ENCODE data around the gene EFNA4. TPM values are rescaled to one million over a fixed set of nuclear protein-coding genes. Genes with fewer than 3 reads are reported as not detected.

The EFNA4 gene
- total and polyA plus RNA-seq, 2 of the 8 experiments (the other 6 are each of a cell fraction or from before 2014, with no cell fraction given): 21.9 to 23.9 TPM

DNA sequence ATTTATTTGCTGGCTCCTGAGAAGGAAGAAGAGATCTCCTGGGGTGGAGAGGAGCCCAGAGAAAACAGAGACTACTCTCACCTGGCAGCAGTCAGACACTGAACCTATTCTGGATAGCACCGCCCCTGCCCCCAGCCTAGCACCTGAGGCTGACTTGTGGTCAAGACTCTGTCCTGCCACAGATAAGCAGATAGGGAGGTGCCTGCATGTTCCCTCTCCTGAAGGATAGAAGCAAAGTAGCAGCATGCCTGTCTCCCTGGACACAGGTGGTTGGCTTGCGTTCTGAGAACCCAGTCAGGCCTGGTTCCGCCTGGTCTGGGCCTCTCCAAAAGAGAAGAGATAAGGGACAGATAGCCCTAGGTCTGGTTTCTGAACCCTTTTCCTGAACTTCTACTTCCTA, 13.8 kb downstream of the EFNA4 start:
- H4K5ac ChIP-seq (ENCODE audit: insufficient read length, low read depth, low read length): no peak overlapping the region
- H2BK20ac ChIP-seq (ENCODE audit: low read length): no peak overlapping the region
- peaks cover 4 to 31% (median 19%) of the 10 kb centered on the region in 4 experiments for H3K4me1 ChIP-seq (replicated peaks in 1 of 4; ENCODE audit: control insufficient read depth in 3 of 4, insufficient read depth in 4 of 4, low read length in 3 of 4)
- H3K27ac ChIP-seq (ENCODE audit: low read depth, low read length): no peak overlapping the region
- H3K9me3 ChIP-seq (ENCODE audit: insufficient read depth in 2 of 2, low read depth in 1 of 2, low read length in 1 of 2): no peaks in the 10 kb centered on the region
- no peak overlapping the region for H3K14ac ChIP-seq (ENCODE audit: insufficient read length)
- DNase-seq (ENCODE audit: low read depth in 1 of 2, low spot score in 2 of 2) (no peak), FAIRE-seq (no peak)
- H2BK120ac ChIP-seq (replicated peaks; ENCODE audit: low read depth, low read length): no peak overlapping the region
- no peak overlapping the region for H2BK5ac ChIP-seq (ENCODE audit: low read depth, low read length)
- H2BK12ac ChIP-seq (ENCODE audit: low read depth, low read length): peak overlapping the region; percentile 75; the same call in 1 of the 2 replicates
- peak overlapping the region; percentile 77; the same call in 1 of the 2 replicates for H2BK15ac ChIP-seq (ENCODE audit: low read length)
- no peak overlapping the region for H2AFZ ChIP-seq (ENCODE audit: low read length)
- no peak overlapping the region for H3K56ac ChIP-seq (replicated peaks; ENCODE audit: insufficient read length, low read depth, low read length)
- no peak overlapping the region for H4K8ac ChIP-seq (ENCODE audit: extremely low read depth, insufficient read depth, low read length)
- H3K4ac ChIP-seq (replicated peaks; ENCODE audit: insufficient read length, low read depth, low read length): no peak overlapping the region
- WGBS, 2 experiments (ENCODE audit: extremely low coverage in 1 of 2, insufficient coverage in 1 of 2, insufficient read length in 1 of 2, insufficient replicate concordance in 2 of 2, low coverage in 1 of 2, low lambda C conversion rate in 2 of 2, missing lambda C conversion rate in 1 of 2): 87% methylated on average over 3 of the region's 3 CpGs; no CpG with 5 or more reads in 1 of the 2 experiments
- no peaks in the 10 kb centered on the region for H3K79me1 ChIP-seq (ENCODE audit: low read depth, low read length)
- H3K27me3 ChIP-seq (replicated peaks in 1 of 4; ENCODE audit: control insufficient read depth in 3 of 4, extremely low read depth in 1 of 4, insufficient read depth in 3 of 4, low read length in 3 of 4): peaks cover 32 to 46% (median 43%) of the 10 kb centered on the region in 4 experiments
- no peak overlapping the region for H3K18ac ChIP-seq (ENCODE audit: extremely low read depth, low read length)
- H4K20me1 ChIP-seq (replicated peaks in 1 of 2; ENCODE audit: control insufficient read depth in 1 of 2, insufficient read depth in 2 of 2, low read length in 2 of 2): peaks cover 0 to 8% of the 10 kb centered on the region in 2 experiments
- H3K36me3 ChIP-seq (ENCODE audit: control insufficient read depth in 2 of 4, insufficient read depth in 4 of 4, low read length in 3 of 4): no peaks in the 10 kb centered on the region
- peaks cover 16% of the 10 kb centered on the region; the same call in 1 of the 2 replicates for H3K23me2 ChIP-seq (ENCODE audit: low read depth, low read length)
- H3K9ac ChIP-seq (replicated peaks in 1 of 4; ENCODE audit: extremely low read depth in 1 of 4, low read depth in 3 of 4, low read length in 3 of 4): no peak overlapping the region
- POLR2A ChIA-PET (ENCODE audit: partially characterized antibody): interaction anchor here (1.7 to 2.6 kb wide), 4 partner anchors 14 to 83 kb away, joined by 4 to 18 read pairs (median 7); partner anchors contain the start of gene EFNA4
- H3K4me2 ChIP-seq (ENCODE audit: insufficient read depth in 1 of 2, low read depth in 2 of 2, low read length in 2 of 2): no peak overlapping the region; a peak in 1 of 4 replicates
- H3K23ac ChIP-seq (ENCODE audit: insufficient read length): no peak overlapping the region
- CTCF ChIA-PET (ENCODE audit: partially characterized antibody): interaction anchor here (0.6 to 33.9 kb wide), 4 partner anchors 9 to 71 kb away, joined by 3 to 907 read pairs (median 18); partner anchors contain the start of genes ADAM15 and EFNA4
- H3K79me2 ChIP-seq (ENCODE audit: control insufficient read depth in 1 of 2, insufficient read depth in 2 of 2, low read length in 2 of 2): no peaks in the 10 kb centered on the region
- no peak overlapping the region for H4K91ac ChIP-seq (replicated peaks; ENCODE audit: insufficient read length, low read length)
- H3K4me3 ChIP-seq (ENCODE audit: extremely low read depth in 1 of 4, insufficient read depth in 2 of 4, low read depth in 3 of 4, low read length in 4 of 4): no peak overlapping the region
- H2AK5ac ChIP-seq (ENCODE audit: low read depth, low read length): peak overlapping the region; percentile 41
- TF ChIP-seq RXRA (IDR thresholded peaks at IDR 0.05; ENCODE audit: insufficient read depth, low read depth, low read length): no peak
- no peak for TF ChIP-seq RAD21 (IDR thresholded peaks at IDR 0.05 in 1 of 2, conservative IDR thresholded peaks at IDR 0.05 in 1 of 2; ENCODE audit: low read depth in 2 of 2, low read length in 2 of 2)

All from H1 (cell line).